Fibroblast of mammary gland (primary cell): Measurements from ENCODE around the gene SYCP1.
A peak's percentile ranks its signal among the peaks of the same experiment; 100 is the strongest.

ENCODE experiments used
- DNase-seq: peaks from one replicate; pipeline ENCODE4 v3.0.0-alpha.2; 2010; ENCODE audit warnings: low read depth
- H3K4me3 ChIP-seq: 2 replicates; pipeline ENCODE4 v1.5.1; 2011; ENCODE audit warnings: low read depth, mild to moderate bottlenecking, low read length, moderate library complexity; ENCODE audit not compliant: control insufficient read depth
- CTCF ChIP-seq: conservative IDR thresholded peaks from 2 replicates; pipeline ENCODE4 v1.5.1; 2011; ENCODE audit warnings: low read depth, low read length, inconsistent platforms; ENCODE audit not compliant: control insufficient read depth, insufficient read depth

Gene SYCP1

GRCh38 chr1:115023593-115023992 lies 168.9 kb downstream of the SYCP1 start:
- no peak overlapping the region for H3K4me3 ChIP-seq
- no peak for DNase-seq
- no peak for TF ChIP-seq CTCF

DNA sequence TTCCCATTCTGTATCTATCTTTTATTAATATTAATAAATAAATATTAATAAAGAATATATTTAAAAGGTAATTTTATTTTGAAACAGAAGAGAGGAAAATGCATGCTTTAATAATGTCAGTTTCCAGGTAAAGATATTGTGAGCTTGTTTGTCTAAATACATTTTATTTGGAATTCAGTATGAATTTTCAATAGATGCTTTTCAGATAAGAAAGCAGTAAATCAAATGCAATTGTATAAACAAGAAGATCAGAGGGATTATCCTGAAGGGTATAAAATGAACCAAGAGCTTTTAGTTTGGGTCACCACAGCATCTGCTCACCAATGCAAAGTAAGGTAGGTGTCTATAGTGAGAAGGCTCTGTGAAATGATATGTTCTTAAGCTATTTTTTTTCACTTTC lies 174.9 kb downstream of the SYCP1 start, which contains the start of gene TSHB:
TSS of gene TSHB (plus strand) at position 301 of the 400 bp plus-strand sequence. CDS start 3,537 bp downstream, outside the sequence.
- TF ChIP-seq CTCF: no peak

GRCh38 chr1:115031595-115031994 lies 176.9 kb downstream of the SYCP1 start:
- no peak for TF ChIP-seq CTCF

More for the DNA sequence above, 174.9 kb downstream of the SYCP1 start, which contains the start of gene TSHB:
- DNase-seq: no peak
- no peak within 1 kb of the TSS for H3K4me3 ChIP-seq

GRCh38 chr1:115035652-115036051 lies 181.0 kb downstream of the SYCP1 start:
- no peak overlapping the region for H3K4me3 ChIP-seq
- no peak for TF ChIP-seq CTCF
- DNase-seq: no peak

More at GRCh38 chr1:115031595-115031994, 176.9 kb downstream of the SYCP1 start:
- H3K4me3 ChIP-seq: no peak overlapping the region
- DNase-seq: no peak

GRCh38 chr1:115036814-115037507 lies 182.3 kb downstream of the SYCP1 start:
- TF ChIP-seq CTCF: no peak
- no peak for DNase-seq
- no peak overlapping the region for H3K4me3 ChIP-seq

- peak; percentile 15 for TF ChIP-seq CTCF
- no peak overlapping the region for H3K4me3 ChIP-seq
- DNase-seq: no peak
Measured at GRCh38 chr1:115040501-115040900, 185.8 kb downstream of the SYCP1 start.
